ENCODE results near the gene MAMDC4.

MAMDC4 gene

GRCh38 chr9:136849960-136850865 lies 1.9 kb upstream of the MAMDC4 start:
- DNase-seq (ENCODE audit: low read depth): no peak

- no peak for DNase-seq (ENCODE audit: low read depth)
These were observed 1.0 kb upstream of the MAMDC4 start for GRCh38 chr9:136850866-136851775.

- DNase-seq (ENCODE audit: low read depth): no peak
These were observed 784 bp downstream of the MAMDC4 start for GRCh38 chr9:136852664-136853595.

- no peak for DNase-seq (ENCODE audit: low read depth)
These were observed 1.5 kb downstream of the MAMDC4 start for GRCh38 chr9:136853596-136854112.

GRCh38 chr9:136854113-136854841 lies 2.1 kb downstream of the MAMDC4 start:
- DNase-seq (ENCODE audit: low read depth): no peak

- DNase-seq (ENCODE audit: low read depth): no peak
These were observed 2.8 kb downstream of the MAMDC4 start for GRCh38 chr9:136854842-136855460.

GRCh38 chr9:136855461-136856078 lies 3.4 kb downstream of the MAMDC4 start:
- DNase-seq (ENCODE audit: low read depth): no peak

- DNase-seq (ENCODE audit: low read depth): no peak
These were observed 3.9 kb downstream of the MAMDC4 start for GRCh38 chr9:136856079-136856476.

- DNase-seq (ENCODE audit: low read depth): no peak
These were observed 4.5 kb downstream of the MAMDC4 start for GRCh38 chr9:136856541-136857141.

GRCh38 chr9:136857166-136857565 lies 5.0 kb downstream of the MAMDC4 start:
- DNase-seq (ENCODE audit: low read depth): no peak

GRCh38 chr9:136857581-136858412 lies 5.7 kb downstream of the MAMDC4 start:
- DNase-seq (ENCODE audit: low read depth): no peak

GRCh38 chr9:136858452-136858843 lies 6.3 kb downstream of the MAMDC4 start:
- DNase-seq (ENCODE audit: low read depth): no peak

- DNase-seq (ENCODE audit: low read depth): no peak
These were observed 7.0 kb downstream of the MAMDC4 start for GRCh38 chr9:136858844-136859757.

GRCh38 chr9:136860529-136860928 lies 8.4 kb downstream of the MAMDC4 start:
- no peak for DNase-seq (ENCODE audit: low read depth)

- DNase-seq (ENCODE audit: low read depth): no peak
These were observed 9.1 kb downstream of the MAMDC4 start for GRCh38 chr9:136860933-136861873.

- DNase-seq (ENCODE audit: low read depth): no peak
These were observed 9.8 kb downstream of the MAMDC4 start for GRCh38 chr9:136861874-136862457.

All from activated gamma-delta T cell treated with anti-CD3 and anti-CD28 coated beads, Interleukin-2, amount 50 U/mL, for 16 hours (primary cell).